GM11168 (cell line): ENCODE data around the gene CARD11.

Experiments
- in situ Hi-C: fragments of 300-500 bp; cut with MboI; formaldehyde crosslinking; loops from one replicate; pipeline ENCODE4 v1.12.0; 2022; ENCODE audit warnings: low sequenced_read_pairs; ENCODE audit not compliant: unreplicated experiment

CARD11 gene

GRCh38 chr7:2952316-2952715 lies 91.4 kb downstream of the CARD11 start:
- in situ Hi-C loops = no loop called here

GRCh38 chr7:2950578-2950977 lies 93.1 kb downstream of the CARD11 start:
- in situ Hi-C loops = no loop called here

DNA sequence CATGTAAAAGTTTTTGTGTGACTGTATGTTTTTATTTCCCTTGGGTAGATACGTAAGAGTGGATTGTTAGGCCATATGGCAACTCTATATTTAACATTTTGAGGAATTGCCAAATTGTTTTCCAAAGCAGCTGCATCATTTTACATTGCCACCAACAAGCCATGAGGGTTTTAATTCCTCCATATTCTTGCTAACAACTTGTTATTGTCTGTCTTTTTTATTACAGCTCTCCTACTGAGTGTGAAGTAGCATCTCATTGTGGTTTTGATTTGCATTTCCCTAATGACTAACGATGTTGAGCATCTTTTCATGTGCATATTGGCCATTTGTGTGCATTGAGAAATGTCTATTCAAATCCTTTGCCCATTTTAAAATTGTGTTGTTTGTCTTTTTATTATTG lies 94.9 kb downstream of the CARD11 start:
- in situ Hi-C loops = no loop called here

DNA sequence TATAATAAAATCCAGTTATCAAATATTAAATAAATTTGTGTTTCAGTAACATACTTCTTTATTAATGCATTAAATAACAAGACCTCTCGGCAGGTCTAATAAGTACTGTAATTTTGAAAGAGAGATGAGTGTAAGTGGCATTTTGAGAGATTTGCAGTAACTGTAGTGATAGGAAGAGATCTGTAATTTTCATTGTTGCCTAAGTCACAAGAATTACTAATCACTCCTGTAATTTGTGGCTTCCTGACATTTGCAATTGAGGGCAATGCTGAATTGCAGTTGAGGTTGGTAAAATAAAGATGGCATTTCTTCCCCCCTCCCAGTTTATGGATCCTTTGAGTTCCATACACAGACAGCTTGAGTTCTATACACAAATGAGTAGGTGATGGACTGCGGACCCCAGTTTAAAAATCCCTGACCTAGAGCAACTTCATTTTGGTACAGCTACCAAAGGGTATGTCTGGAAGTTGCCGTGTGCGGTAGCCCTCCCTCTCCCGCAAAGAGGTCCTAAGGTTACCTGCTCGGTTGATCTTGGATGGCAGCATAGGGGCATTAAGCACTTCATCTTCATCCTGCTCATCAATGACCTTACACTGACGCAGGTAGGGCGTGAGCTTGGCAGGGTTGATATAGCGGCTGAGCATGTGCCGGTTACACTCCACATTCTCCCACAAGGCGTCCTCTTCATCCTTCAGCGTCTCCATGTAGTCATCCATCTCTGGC lies 96.4 kb downstream of the CARD11 start:
- in situ Hi-C loops = no loop called here

GRCh38 chr7:2945171-2945570 lies 98.5 kb downstream of the CARD11 start:
- in situ Hi-C loops = no loop called here

DNA sequence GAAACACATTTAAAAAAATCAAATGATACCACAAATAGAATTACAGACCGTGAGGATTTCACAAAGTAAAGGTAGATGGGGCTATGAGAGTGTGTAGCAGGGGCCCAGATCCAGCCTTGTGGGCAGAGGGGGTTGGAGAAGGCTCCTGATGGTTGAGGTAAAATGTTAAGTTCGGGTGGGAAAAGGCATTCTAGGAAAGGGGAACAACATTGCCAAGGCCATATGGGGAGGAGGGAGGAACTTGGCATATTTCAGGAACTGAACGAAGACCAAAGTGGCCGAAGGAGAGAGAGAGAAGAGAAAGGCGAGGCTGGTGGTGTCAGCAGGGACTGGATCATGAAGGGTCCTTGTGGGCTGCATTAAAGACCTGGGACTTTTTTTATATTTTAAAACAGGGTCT lies 98.9 kb downstream of the CARD11 start:
- in situ Hi-C loops = no loop called here

DNA sequence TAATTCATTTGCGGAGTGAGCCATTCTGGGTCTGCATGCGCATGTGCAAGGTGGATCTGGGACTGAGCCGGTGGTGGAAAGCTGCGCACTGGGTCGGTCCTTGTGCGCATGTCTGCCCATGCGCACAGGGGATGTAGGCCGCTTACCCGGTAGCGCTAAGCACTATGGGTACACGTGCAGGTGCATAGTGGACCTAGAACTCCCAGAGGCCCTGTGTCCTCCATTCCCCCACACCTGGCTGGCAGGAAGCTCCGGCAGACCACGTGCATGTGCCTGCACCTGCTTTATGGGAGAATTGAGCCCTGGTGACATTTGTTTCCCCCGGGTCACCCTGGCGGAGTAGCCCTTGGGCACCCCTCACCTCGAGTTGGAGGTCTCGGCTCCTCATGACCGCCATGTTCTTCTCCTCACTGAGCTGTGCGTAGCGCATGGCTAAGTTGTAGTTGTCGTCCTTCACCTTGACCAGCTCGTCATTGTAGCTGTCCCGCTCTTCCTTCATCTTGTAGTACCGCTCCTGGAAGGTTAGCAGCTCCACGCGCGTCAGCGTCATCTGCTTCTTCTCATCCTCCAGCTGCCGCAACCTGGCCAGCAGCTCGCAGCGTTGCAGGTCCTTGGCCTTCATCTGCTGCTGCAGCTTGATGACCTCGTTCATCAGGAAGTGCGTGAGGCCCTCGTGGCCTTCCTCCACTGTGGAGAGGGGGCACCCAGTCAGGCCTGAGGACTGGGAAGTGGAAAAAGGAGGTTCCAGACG lies 99.6 kb downstream of the CARD11 start:
- in situ Hi-C loops = no loop called here

- in situ Hi-C loops = no loop called here
These were observed 102.3 kb downstream of the CARD11 start for GRCh38 chr7:2941216-2941859.

DNA sequence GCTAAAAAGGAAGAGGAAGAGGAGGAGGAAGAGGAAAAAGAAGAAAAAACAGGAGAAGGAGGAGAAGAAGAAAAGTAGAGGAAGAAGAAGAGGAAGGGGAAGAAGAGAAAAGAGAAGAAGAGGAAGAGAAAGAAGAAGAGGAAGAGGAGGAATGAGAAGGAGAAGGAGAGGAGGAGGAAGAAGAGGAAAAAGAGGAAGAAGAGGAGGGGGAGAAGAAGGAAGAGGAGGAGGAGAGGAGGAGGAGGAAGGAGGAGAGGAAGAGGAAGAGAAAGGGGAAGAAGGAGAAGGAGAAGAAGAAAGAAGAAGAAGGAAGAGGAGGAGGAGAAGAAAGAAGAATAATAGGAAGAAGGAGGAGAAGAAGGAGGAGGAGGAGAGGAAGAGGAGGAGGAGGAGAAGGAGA lies 103.2 kb downstream of the CARD11 start:
- in situ Hi-C loops = no loop called here

GRCh38 chr7:2939193-2939885 lies 104.3 kb downstream of the CARD11 start:
- in situ Hi-C loops = no loop called here

DNA sequence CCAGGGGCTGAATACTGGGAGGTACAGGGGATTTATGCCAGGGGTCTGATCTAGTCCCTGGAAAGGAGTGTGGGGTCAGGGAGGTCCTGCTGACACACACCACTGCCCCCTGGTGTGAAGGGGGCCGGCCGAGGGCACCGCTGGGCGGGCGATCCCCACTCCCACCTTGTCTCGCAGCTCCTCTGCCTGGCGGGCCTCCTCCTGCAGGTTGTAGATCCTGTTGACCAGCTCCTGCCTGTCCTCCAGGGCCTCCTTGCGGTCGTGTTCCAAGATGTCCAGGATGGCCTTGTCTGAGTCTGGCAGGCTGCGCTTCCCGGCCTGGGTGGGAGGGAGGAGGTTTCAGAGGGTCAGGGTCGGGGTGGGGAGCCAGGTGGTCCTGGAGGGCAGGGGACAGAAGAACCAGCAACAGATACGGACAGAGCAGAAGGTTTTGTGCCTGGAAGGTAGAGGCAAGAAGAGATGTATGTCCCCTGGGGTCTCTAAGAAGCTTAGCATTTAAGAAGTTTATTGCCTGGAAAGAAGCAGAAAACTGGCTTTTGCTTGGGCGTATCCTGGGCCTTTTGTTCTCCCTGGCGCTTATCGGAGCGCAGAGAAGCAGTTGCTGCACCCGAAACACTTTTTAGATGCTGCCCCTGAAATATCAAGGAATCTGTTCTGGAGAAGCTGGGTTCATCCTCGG lies 105.0 kb downstream of the CARD11 start:
- in situ Hi-C loops = no loop called here

- in situ Hi-C loops = no loop called here
These were observed 105.8 kb downstream of the CARD11 start for GRCh38 chr7:2937701-2938513.

DNA sequence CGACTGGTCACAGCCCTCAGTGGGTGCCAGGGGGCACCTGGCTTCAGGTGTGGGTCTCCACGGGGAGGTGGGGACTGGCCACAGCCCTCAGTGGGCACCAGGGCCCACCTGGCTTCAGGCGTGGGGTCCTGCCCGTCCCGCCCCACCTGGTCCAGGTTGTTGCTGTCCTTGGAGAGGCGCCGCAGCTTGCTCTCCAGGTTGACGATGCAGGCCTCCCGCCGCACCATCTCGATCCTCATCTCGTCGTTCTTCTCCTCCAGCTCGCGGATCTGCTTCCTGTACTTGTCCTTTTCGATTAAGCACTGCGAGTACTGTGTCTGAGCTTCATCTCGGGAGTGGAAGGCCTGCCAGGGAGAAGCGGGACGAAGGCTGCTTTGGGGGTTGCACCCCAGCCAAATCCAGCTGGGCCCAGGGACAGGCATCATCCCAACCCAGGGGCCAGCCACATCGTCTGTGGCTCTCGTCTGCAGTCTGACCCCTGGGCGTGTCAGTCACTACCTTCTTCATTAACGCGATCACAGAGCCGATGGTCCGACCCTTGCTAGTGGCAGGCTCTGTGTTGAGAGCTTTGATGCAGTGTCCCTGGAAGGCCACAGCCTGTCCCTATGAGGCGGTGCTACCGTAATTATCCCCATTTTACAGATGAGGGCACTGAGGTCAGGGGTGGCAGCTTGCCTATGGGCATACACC lies 106.6 kb downstream of the CARD11 start:
- in situ Hi-C loops = no loop called here

DNA sequence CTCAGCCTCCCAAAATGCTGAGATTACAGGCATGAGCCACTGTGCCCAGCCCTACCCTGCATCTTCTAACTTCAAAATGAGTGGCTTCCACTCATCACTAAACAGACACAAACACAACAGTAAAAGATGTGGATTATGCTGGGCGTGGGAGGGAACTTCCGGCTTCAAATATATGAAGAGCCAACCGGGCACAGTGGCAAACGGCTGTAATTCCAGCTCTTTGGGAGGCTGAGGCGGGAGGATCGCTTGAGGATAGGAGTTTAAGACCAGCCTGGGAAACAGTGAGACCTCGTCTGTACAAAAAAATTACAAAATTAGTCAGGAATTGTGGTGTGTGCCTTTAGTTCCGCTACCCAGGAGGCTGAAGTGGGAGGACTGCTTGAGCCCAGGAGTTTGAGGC lies 107.4 kb downstream of the CARD11 start:
- in situ Hi-C loops = no loop called here

DNA sequence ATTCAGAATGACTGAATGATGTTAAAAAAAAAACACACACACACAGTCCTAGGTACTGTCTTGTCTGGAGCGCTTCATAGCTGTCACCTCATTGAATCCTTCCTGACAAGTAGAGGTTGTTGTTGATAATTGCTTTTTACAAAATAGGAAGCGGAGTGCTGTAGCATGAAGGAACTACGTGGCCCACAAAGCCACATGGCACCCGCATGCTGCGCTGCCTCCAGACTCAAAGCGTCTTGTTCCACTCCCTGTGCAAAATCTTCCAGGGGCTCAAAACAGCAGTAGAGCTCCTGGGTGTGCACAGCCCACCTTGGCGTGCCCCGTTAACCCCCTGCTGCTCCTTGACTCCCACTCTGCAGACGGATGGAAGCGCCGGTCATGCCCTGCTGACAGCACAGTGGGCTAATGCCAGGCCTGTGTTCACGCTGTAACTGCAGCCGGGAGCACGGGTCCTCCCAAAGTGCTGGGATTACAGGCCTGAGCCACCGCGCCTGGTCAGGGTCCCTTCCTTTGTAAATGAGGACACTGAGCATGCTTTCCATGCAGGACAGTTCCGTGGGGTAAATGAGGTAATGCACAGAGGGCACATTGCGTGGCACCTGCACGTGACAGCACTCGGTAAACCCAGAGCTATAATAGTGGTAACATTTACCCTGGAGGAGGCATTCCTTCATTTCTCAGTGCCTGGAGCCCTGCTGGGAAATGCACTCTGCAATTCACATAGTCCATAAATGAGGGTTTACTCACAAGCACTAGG lies 108.5 kb downstream of the CARD11 start:
- in situ Hi-C loops = no loop called here

GRCh38 chr7:2934211-2934731 lies 109.4 kb downstream of the CARD11 start:
- in situ Hi-C loops = no loop called here

DNA sequence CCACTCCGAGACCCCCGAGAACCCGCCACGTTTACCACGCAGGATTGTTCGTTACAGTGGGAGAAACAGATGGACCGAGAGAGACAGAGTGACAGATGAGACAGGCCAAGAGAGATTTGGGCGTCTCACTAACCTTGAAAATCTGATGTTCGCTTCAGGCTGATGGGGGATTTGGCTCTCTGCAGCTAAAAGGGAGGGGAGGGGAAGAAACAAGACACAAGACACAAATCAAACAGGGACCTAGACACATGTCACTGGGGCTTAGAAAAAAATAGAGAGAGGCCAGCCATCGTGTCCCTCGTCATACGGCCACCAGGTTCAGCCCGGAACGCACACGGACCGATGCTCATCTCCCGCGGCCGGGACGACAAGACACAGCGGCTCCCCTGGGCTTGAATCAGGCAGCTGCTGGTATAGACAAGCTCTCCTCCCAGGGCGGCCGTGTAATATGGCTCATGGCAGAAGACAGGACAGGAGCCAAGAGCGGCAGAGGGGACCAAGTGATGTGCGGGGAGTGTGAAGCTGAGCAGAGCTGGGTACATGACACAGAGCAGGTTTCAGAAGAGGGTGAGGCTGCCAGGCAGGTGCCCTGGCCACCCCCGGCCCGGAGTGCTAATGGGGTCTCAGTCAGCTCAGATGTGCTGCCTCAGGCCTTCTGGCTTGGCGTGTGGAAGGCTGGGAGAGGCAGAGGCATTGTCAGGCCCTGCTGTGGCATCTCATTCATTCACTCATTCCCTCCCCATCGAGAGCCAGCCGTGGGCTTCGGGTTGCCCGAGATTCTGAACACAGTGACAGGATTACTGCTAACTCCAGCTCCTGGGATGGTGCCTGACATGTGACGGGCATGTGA lies 111.0 kb downstream of the CARD11 start:
- in situ Hi-C loops = no loop called here
